Renal cortex interstitium (tissue), 3 donors: ENCODE measurements around the gene PDCL2. TPM values are rescaled to one million over a fixed set of nuclear protein-coding genes. Genes with fewer than 3 reads are reported as not detected.

Experiments
- polyA plus RNA-seq, 3 donors: library from polyadenylated mRNA; unstranded; fragments of 120-200 nt; gene quantifications; one replicate each; pipeline ENCODE4 v1.2.1, GENCODE V29; 2013; ENCODE audit not compliant: insufficient read length in 3 of 3

Gene PDCL2
- polyA plus RNA-seq, 3 donors, result 0.47 TPM; not detected in 2

Other genes with a start within 250 kb of the PDCL2 start
- 10 to 100 TPM; 18.4 to 30.0 (median 20.8) TPM for gene SRD5A3, start 246.0 kb downstream of the PDCL2 start, polyA plus RNA-seq
- 10 to 100 TPM; 72.2 to 91.2 (median 79.3) TPM for gene TMEM165, start 196.3 kb downstream of the PDCL2 start, polyA plus RNA-seq
- gene CLOCK, start 45.3 kb downstream of the PDCL2 start, polyA plus RNA-seq, result 10 to 100 TPM; 19.9 to 23.7 (median 22.6) TPM
- gene NMU, start 44.1 kb upstream of the PDCL2 start, polyA plus RNA-seq, result 10 to 100 TPM; 10.6 to 30.0 (median 12.9) TPM
- gene EXOC1L, start 227.5 kb upstream of the PDCL2 start, polyA plus RNA-seq, result not detected